AG08396 (cell line): ENCODE results near the gene CCNY.
"Not testable (repeated sequence)": the region's sequence is repeated elsewhere in the genome, so short reads cannot be mapped to it uniquely, and the experiment has no call there.

Experiments used
- DNase-seq: peaks from one replicate; pipeline ENCODE4 v3.0.0; 2012; ENCODE audit warnings: low spot score, mixed read lengths

Gene CCNY

GRCh38 chr10:35336084-35336831, at the start of gene CCNY:
Gene CCNY (plus strand): TSS chr10:35336509. CDS start chr10:35337054, 545 bp downstream.
- peak; percentile 90 for DNase-seq

- DNase-seq, result no peak
These were observed 47.1 kb upstream of the CCNY start for GRCh38 chr10:35289198-35289597.

GRCh38 chr10:35294506-35294905, 41.8 kb upstream of the CCNY start:
- DNase-seq, result no peak

GRCh38 chr10:35299016-35299415, 37.3 kb upstream of the CCNY start:
- DNase-seq, result no peak

- DNase-seq, result peak; percentile 26
These were observed 36.1 kb upstream of the CCNY start for GRCh38 chr10:35300063-35300699.

- no peak for DNase-seq
These were observed 31.7 kb upstream of the CCNY start for GRCh38 chr10:35304649-35305048.

- DNase-seq, result no peak
These were observed 29.5 kb upstream of the CCNY start for GRCh38 chr10:35306852-35307251.

GRCh38 chr10:35307297-35307696, 29.0 kb upstream of the CCNY start:
- no peak for DNase-seq

- no peak for DNase-seq
These were observed 27.5 kb upstream of the CCNY start for GRCh38 chr10:35308809-35309208.

- DNase-seq, result not testable (repeated sequence)
These were observed 22.2 kb upstream of the CCNY start for GRCh38 chr10:35314142-35314541.

- not testable (repeated sequence) for DNase-seq
These were observed 21.1 kb upstream of the CCNY start for GRCh38 chr10:35315235-35315634.

GRCh38 chr10:35316218-35316967, 19.9 kb upstream of the CCNY start:
- DNase-seq, result no peak

GRCh38 chr10:35318551-35318950, 17.8 kb upstream of the CCNY start:
- DNase-seq, result no peak

GRCh38 chr10:35320341-35320740, 16.0 kb upstream of the CCNY start:
- DNase-seq, result no peak

- DNase-seq, result no peak
These were observed 13.7 kb upstream of the CCNY start for GRCh38 chr10:35322636-35323035.

GRCh38 chr10:35324196-35324595, 12.1 kb upstream of the CCNY start:
- DNase-seq, result peak; percentile 49

- no peak for DNase-seq
These were observed 9.7 kb upstream of the CCNY start for GRCh38 chr10:35326466-35327235.

- no peak for DNase-seq
These were observed 8.4 kb upstream of the CCNY start for GRCh38 chr10:35327790-35328403.

GRCh38 chr10:35328404-35329037, 7.8 kb upstream of the CCNY start:
- peak; percentile 59 for DNase-seq

- DNase-seq, result no peak
These were observed 6.8 kb upstream of the CCNY start for GRCh38 chr10:35329520-35329919.
